Lung (tissue), 12 donors: Measurements from ENCODE around the gene MAP3K15. TPM values are rescaled to one million over a fixed set of nuclear protein-coding genes. Genes with fewer than 3 reads are reported as not detected.

ENCODE experiments used
- ATAC-seq: fragments of 200-7000 bp; cut with Tn5 transposase; one replicate; pipeline ENCODE4 v1.9.1; 2020; ENCODE audit warnings: moderate number of reproducible peaks; ENCODE audit not compliant: insufficient read depth, low FRiP score
- DNase-seq, 3 donors: peaks; one replicate each; pipeline ENCODE4 v3.0.0-alpha.2; 2013 to 2017
- H3K27ac ChIP-seq, 2 donors: one replicate each; pipeline ENCODE4 v1.5.1; 2013; ENCODE audit warnings: mild to moderate bottlenecking in 2 of 2, moderate library complexity in 2 of 2, control low read depth in 1 of 2, inconsistent platforms in 1 of 2, low read depth in 1 of 2, low read length in 1 of 2
- H3K27me3 ChIP-seq, 3 donors: one replicate each; pipeline ENCODE4 v1.5.1; 2013; ENCODE audit warnings: low read length in 2 of 3; ENCODE audit not compliant: control insufficient read depth in 3 of 3, insufficient read depth in 3 of 3
- H3K36me3 ChIP-seq, 4 donors: one replicate each; pipeline ENCODE4 v1.5.1; 2013; ENCODE audit warnings: low read length in 4 of 4, mild to moderate bottlenecking in 1 of 4, moderate library complexity in 1 of 4; ENCODE audit not compliant: control insufficient read depth in 4 of 4, insufficient read depth in 4 of 4
- H3K4me1 ChIP-seq, 5 donors: one replicate each; pipeline ENCODE4 v1.5.1; 2013; ENCODE audit warnings: low read length in 5 of 5, mild to moderate bottlenecking in 2 of 5, moderate library complexity in 1 of 5; ENCODE audit not compliant: control insufficient read depth in 5 of 5, insufficient read depth in 5 of 5
- H3K4me3 ChIP-seq: one replicate; pipeline ENCODE4 v1.5.1; 2013; ENCODE audit warnings: mild to moderate bottlenecking, control low read depth, moderate library complexity
- H3K9ac ChIP-seq, 2 donors: one replicate each; pipeline ENCODE4 v1.5.1; 2013; ENCODE audit warnings: low read length in 2 of 2, control low read depth in 1 of 2; ENCODE audit not compliant: insufficient read depth in 1 of 2
- H3K9me3 ChIP-seq, 4 donors: one replicate each; pipeline ENCODE4 v1.5.1; 2013; ENCODE audit warnings: low read length in 3 of 4, mild to moderate bottlenecking in 1 of 4, moderate library complexity in 1 of 4; ENCODE audit not compliant: control insufficient read depth in 4 of 4, insufficient read depth in 3 of 4
- WGBS, 2 donors: extraction: QIAGEN DNeasy Blood & Tissue Kit; methylation state at CpG; one replicate each; pipeline ENCODE4 v1.1.7; 2013; 5-methylcytosine and 5-hydroxymethylcytosine counted together
- polyA plus RNA-seq, 2 donors: library from polyadenylated mRNA; stranded (reverse); fragments of 200-250 nt; gene quantifications; one replicate each; pipeline ENCODE4 v1.2.1, GENCODE V29; 2013
- total RNA-seq, 2 donors: library from RNA; depleted of rRNA in 1 of 2; stranded (reverse); fragments of >200 nt in 1 of 2; gene quantifications; one replicate each; pipeline ENCODE4 v1.2.1, GENCODE V29; 2014 to 2021
- TF ChIP-seq, protein P1 (sequence below): IDR thresholded peaks from 2 replicates; pipeline ENCODE4 v1.5.1; 2012; ENCODE audit warnings: mild to moderate bottlenecking; ENCODE audit errors: control extremely low read depth, extremely low read depth
- donor health status: control.
- donor health status: control.
- donor health status: Bipolar disorder and iron deficiency.
- donor health status: healthy.
- donor health status: DM: yes; HTN: yes; CAD: no.

Gene MAP3K15
- total and polyA plus RNA-seq, 4 donors = 0.16 to 2.1 (median 0.40) TPM

GRCh38 chrX:19541931-19542330 is 26.6 kb upstream of the MAP3K15 start:
- no peak for DNase-seq
- ATAC-seq = no peak
- 88 to 100% methylated on average over 8 to 19 of the region's 19 CpGs for WGBS, 2 donors

GRCh38 chrX:19541196-19541595 is 25.9 kb upstream of the MAP3K15 start:
- DNase-seq (no peak), ATAC-seq (no peak)
- 69 to 100% methylated on average over 3 of the region's 3 CpGs for WGBS, 2 donors
- Histone ChIP-seq H3K9me3 (peaks cover 0 to 5% (median 0%) of the 10 kb centered on the region in 4 donors), H3K27ac (no peak overlapping the region), H3K36me3 (peaks cover 0 to 7% (median 0%) of the 10 kb centered on the region in 4 donors), H3K4me1 (no peaks in the 10 kb centered on the region), H3K27me3 (peaks cover 3 to 21% (median 4%) of the 10 kb centered on the region in 3 donors), H3K4me3 (no peak overlapping the region), H3K9ac (no peak overlapping the region)
- TF ChIP-seq, protein P1, sequence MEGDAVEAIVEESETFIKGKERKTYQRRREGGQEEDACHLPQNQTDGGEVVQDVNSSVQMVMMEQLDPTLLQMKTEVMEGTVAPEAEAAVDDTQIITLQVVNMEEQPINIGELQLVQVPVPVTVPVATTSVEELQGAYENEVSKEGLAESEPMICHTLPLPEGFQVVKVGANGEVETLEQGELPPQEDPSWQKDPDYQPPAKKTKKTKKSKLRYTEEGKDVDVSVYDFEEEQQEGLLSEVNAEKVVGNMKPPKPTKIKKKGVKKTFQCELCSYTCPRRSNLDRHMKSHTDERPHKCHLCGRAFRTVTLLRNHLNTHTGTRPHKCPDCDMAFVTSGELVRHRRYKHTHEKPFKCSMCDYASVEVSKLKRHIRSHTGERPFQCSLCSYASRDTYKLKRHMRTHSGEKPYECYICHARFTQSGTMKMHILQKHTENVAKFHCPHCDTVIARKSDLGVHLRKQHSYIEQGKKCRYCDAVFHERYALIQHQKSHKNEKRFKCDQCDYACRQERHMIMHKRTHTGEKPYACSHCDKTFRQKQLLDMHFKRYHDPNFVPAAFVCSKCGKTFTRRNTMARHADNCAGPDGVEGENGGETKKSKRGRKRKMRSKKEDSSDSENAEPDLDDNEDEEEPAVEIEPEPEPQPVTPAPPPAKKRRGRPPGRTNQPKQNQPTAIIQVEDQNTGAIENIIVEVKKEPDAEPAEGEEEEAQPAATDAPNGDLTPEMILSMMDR = no peak

More at GRCh38 chrX:19541931-19542330, 26.6 kb upstream of the MAP3K15 start:
- Histone ChIP-seq H3K4me1 (no peaks in the 10 kb centered on the region), H3K4me3 (no peak overlapping the region), H3K9ac (no peak overlapping the region), H3K9me3 (peaks cover 0 to 6% (median 0%) of the 10 kb centered on the region in 4 donors), H3K36me3 (peaks cover 0 to 7% (median 0%) of the 10 kb centered on the region in 4 donors), H3K27me3 (peaks cover 4 to 26% (median 5%) of the 10 kb centered on the region in 3 donors), H3K27ac (no peak overlapping the region)
- TF ChIP-seq, protein P1 = no peak

- TF ChIP-seq, protein P1 = no peak
- Histone ChIP-seq H3K36me3 (peaks cover 0 to 7% (median under 1%) of the 10 kb centered on the region in 4 donors), H3K27ac (no peak overlapping the region), H3K4me1 (peaks cover 0 to 1% (median 0%) of the 10 kb centered on the region in 5 donors), H3K27me3 (peaks cover 0 to 21% (median 0%) of the 10 kb centered on the region in 3 donors), H3K9me3 (peaks cover 0 to 3% (median 0%) of the 10 kb centered on the region in 4 donors), H3K9ac (no peak overlapping the region), H3K4me3 (no peak overlapping the region)
- DNase-seq = no peak
- no peak for ATAC-seq
- 82 to 94% methylated on average over 3 of the region's 3 CpGs for WGBS, 2 donors
Observed at GRCh38 chrX:19540076-19540475, 24.8 kb upstream of the MAP3K15 start.

GRCh38 chrX:19539665-19540064 is 24.4 kb upstream of the MAP3K15 start:
- ATAC-seq = no peak
- no peak overlapping the region for H3K9ac ChIP-seq
- no peak overlapping the region for H3K27ac ChIP-seq
- 85 to 100% methylated on average over 4 of the region's 4 CpGs for WGBS, 2 donors
- peaks cover 0 to 3% (median 0%) of the 10 kb centered on the region in 5 donors for H3K4me1 ChIP-seq
- TF ChIP-seq, protein P1 = no peak
- no peak overlapping the region for H3K4me3 ChIP-seq
- peaks cover 0 to 3% (median 0%) of the 10 kb centered on the region in 4 donors for H3K9me3 ChIP-seq
- peaks cover 0 to 7% (median under 1%) of the 10 kb centered on the region in 4 donors for H3K36me3 ChIP-seq
- no peak for DNase-seq
- peaks cover 0 to 17% (median 1%) of the 10 kb centered on the region in 3 donors for H3K27me3 ChIP-seq
